GM10266 (cell line): Measurements from ENCODE around the gene BUD23.

ENCODE experiments used
- DNase-seq: peaks from one replicate; pipeline ENCODE4 v3.0.0; 2012; ENCODE audit errors: extremely low spot score
- TF ChIP-seq, protein P1 (sequence below): IDR thresholded peaks from 2 replicates; pipeline ENCODE4 v1.5.1; 2012; ENCODE audit warnings: mild to moderate bottlenecking, low read depth; ENCODE audit not compliant: control insufficient read depth, insufficient read depth; ENCODE audit errors: missing control alignments

Gene BUD23

DNA sequence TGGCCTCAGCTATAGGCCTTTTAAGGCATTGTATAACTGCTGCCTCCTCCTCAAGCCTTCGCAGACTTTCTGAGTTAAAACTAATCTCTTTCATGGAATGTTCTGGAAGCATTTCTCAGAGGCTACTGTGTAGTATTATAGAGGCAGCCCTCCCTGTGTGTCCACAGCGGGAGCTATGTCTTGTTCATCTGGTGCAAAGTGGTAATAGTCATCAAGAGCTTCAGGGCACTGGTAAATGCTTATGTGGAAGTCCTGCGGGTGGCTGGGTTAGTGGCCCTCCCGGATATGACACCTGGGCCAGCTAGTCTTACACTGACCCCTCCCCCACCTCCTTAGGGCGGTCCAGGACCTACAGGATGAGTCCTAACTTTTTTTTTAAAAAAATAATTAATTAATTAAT is 57.4 kb downstream of the BUD23 start:
- no peak for DNase-seq
- TF ChIP-seq, protein P1, sequence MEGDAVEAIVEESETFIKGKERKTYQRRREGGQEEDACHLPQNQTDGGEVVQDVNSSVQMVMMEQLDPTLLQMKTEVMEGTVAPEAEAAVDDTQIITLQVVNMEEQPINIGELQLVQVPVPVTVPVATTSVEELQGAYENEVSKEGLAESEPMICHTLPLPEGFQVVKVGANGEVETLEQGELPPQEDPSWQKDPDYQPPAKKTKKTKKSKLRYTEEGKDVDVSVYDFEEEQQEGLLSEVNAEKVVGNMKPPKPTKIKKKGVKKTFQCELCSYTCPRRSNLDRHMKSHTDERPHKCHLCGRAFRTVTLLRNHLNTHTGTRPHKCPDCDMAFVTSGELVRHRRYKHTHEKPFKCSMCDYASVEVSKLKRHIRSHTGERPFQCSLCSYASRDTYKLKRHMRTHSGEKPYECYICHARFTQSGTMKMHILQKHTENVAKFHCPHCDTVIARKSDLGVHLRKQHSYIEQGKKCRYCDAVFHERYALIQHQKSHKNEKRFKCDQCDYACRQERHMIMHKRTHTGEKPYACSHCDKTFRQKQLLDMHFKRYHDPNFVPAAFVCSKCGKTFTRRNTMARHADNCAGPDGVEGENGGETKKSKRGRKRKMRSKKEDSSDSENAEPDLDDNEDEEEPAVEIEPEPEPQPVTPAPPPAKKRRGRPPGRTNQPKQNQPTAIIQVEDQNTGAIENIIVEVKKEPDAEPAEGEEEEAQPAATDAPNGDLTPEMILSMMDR = no peak

DNA sequence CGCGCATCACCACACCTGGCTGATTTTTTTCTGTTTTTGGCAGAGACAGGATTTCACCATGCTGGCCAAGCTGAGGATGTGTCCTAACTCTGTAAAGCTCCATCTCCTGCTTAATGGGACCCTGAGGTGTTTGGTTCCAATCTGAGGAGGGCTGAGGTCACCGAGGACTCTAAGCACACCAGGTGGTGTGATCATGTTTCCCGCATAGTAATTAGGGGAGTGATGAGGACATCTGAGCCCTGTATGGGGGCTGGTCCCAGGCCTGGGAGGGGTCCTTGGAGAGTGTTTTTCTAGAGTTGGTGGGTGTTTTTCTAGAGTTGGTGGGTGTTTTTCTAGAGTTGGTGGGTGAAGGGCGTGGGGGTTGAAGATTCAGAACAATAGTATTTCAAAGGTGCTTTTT is 58.2 kb downstream of the BUD23 start:
- DNase-seq = no peak
- TF ChIP-seq, protein P1 = no peak

DNA sequence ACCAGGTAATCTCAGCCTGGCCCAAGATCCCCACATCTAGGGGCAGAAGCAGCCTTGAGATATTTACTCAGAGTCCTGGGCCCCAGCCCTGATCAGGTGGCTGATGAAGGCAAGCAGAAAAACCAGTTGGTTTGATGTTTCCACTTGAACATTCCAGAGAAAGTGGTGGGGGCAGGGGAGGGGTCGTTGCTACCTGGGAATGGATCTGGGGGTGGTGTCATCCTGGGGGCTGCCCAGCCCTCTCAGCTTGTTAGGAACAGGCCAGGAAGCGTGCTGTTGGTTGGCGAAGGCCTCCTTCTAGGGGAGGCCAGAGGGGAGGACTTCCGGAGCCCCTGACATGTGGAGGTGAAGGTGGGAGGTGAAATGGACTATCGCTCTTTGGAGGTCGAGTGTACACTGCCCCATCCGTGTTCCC is 58.9 kb downstream of the BUD23 start:
- no peak for DNase-seq
- TF ChIP-seq, protein P1 = no peak

DNA sequence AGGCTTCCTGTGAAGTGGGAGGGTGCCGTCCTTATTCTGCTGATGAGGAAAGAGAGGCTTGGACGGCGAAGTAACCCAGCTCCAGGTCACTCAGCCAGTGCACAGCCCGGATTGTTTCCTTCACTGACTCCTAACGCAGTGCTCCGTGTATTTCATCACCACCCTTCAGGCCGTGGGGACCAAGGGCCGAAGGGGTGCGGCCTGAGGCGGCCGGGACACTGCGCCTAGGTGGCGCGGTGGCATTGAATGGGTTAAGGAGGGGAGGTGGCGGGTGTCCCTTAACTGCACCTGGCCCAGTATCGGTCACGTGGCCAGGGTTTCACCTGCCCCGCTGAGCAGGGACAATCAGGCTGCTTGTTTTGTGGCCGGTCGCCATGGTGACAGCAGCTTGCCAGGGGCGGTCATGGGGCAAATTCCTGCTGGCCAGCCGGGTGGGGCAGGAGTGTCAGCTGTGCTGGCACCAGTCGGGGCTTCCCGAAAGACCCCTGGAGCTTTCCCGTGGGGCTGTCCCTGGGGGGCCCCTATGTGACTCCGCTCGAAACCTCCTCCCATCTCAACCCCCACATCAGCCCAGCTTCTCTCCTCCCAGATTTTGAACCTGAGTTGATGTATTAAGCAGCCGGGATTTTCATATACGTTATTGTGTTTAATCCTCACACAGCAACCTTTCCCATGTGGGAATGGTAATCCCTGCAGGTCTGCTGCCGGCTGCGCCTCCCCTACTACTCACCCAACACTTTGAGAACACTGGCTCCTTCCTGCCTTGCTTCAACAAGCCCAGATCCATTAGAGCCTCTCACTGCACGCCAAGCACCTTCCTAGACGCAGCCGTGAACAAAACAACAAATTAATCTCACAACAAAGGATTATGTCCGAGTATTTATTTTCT is 59.6 kb downstream of the BUD23 start:
- no peak for DNase-seq
- TF ChIP-seq, protein P1 = no peak

GRCh38 chr7:73746378-73746777 is 63.0 kb downstream of the BUD23 start:
- no peak for DNase-seq
- TF ChIP-seq, protein P1 = no peak
